HCT116 (cell line): ENCODE measurements around the gene CEP290. TPM values are rescaled to one million over a fixed set of nuclear protein-coding genes. Genes with fewer than 3 reads are reported as not detected.

Source experiments
- ATAC-seq: fragments of 200-7000 bp; cut with Tn5 transposase; 2 replicates; pipeline ENCODE4 v1.9.1; 2020; ENCODE audit warnings: mild to moderate bottlenecking, moderate library complexity
- BruUV-seq: library from RNA; stranded (reverse); fragments of 400-500 nt; replicated peaks from 2 replicates; lab custom pipeline; 2021; lab: Mats Ljungman, UMichigan
- CTCF ChIA-PET: fragments of 300-600 bp; sonication (Branson Sonifier 250); formaldehyde crosslinking; loops from one replicate; lab custom pipeline; 2021; ENCODE audit warnings: antibody characterized with exemption; lab: Charles Lee
- POLR2A ChIA-PET: fragments of 300-600, 350-600 bp; sonication (Branson Sonifier 250); formaldehyde crosslinking; loops from one replicate; lab custom pipeline; 2021; ENCODE audit warnings: antibody characterized with exemption; lab: Charles Lee
- RAD21 ChIA-PET, 2 experiments: fragments of 300-600 bp; sonication (Branson Sonifier 250); formaldehyde crosslinking; loops; one replicate each; lab custom pipeline; 2023; ENCODE audit warnings: low total read pairs in 2 of 2; ENCODE audit not compliant: uncharacterized antibody in 2 of 2, unreplicated experiment in 2 of 2, low non-redundant PET in 1 of 2; lab: Charles Lee
- DNase-seq: peaks from one replicate; pipeline ENCODE4 v3.0.0-alpha.2; 2010; ENCODE audit warnings: low read depth, low spot score
- H2AFZ ChIP-seq: fragments of 200-600 bp; shearing (Covaris generic), sonication (generic); 2 replicates; pipeline ENCODE4 v1.6.1; 2017; ENCODE audit warnings: low read depth, mixed run types, mixed read lengths, antibody characterized with exemption, low read length; ENCODE audit not compliant: poor library complexity, severe bottlenecking
- H3K27ac ChIP-seq: 2 replicates; pipeline ENCODE4 v1.5.1; 2012; ENCODE audit warnings: low read depth, low read length
- H3K27me3 ChIP-seq: fragments of 200-600 bp; sonication (generic); 2 replicates; pipeline ENCODE4 v1.6.1; 2016; ENCODE audit warnings: mixed run types, low read length, mixed read lengths; ENCODE audit not compliant: insufficient read depth
- H3K36me3 ChIP-seq, 2 experiments: fragments of 200-500 bp in 1 of 2; fragments of 200-600 bp in 1 of 2; sonication (Bioruptor generic) in 1 of 2; sonication (generic) in 1 of 2; 2 replicates each; pipeline versions ENCODE4 v1.5.1 to v1.6.1; 2014 to 2016; ENCODE audit warnings: low read length in 2 of 2, inconsistent platforms in 1 of 2, mixed read lengths in 1 of 2, mixed run types in 1 of 2; ENCODE audit not compliant: insufficient read depth in 2 of 2, control insufficient read depth in 1 of 2
- H3K4me1 ChIP-seq, 2 experiments: fragments of 200-600 bp in 1 of 2; sonication (generic) in 1 of 2; 2 replicates each; pipeline versions ENCODE4 v1.5.1 to v1.6.1; 2012 to 2017; ENCODE audit warnings: low read length in 2 of 2, inconsistent platforms in 1 of 2, mild to moderate bottlenecking in 1 of 2, mixed read lengths in 1 of 2, mixed run types in 1 of 2, moderate library complexity in 1 of 2; ENCODE audit not compliant: insufficient read depth in 2 of 2, control insufficient read depth in 1 of 2
- H3K4me2 ChIP-seq: fragments of 200-600 bp; sonication (generic); 2 replicates; pipeline ENCODE4 v1.6.1; 2017; ENCODE audit warnings: mixed run types, low read length, mixed read lengths
- H3K4me3 ChIP-seq, 2 experiments: fragments of 200-600 bp in 1 of 2; sonication (generic) in 1 of 2; replicated peaks in 1 of 2; 2 replicates each; pipeline ENCODE4 v1.5.1; 2011 to 2016; ENCODE audit warnings: low read length in 2 of 2, control low read depth in 1 of 2, low read depth in 1 of 2, mild to moderate bottlenecking in 1 of 2, mixed read lengths in 1 of 2, mixed run types in 1 of 2
- H3K79me2 ChIP-seq: fragments of 200-600 bp; sonication (generic); 2 replicates; pipeline ENCODE4 v1.6.1; 2017; ENCODE audit warnings: mild to moderate bottlenecking, mixed run types, low read length, moderate library complexity, mixed read lengths; ENCODE audit not compliant: insufficient read depth
- H3K9ac ChIP-seq: fragments of 200-600 bp; sonication (generic); 2 replicates; pipeline ENCODE4 v1.6.1; 2016; ENCODE audit warnings: low read length, mixed read lengths
- H3K9me2 ChIP-seq: fragments of 200-600 bp; sonication (generic), shearing (Covaris generic); 2 replicates; pipeline ENCODE4 v1.6.1; 2017; ENCODE audit warnings: mixed run types, mild to moderate bottlenecking, moderate library complexity; ENCODE audit not compliant: insufficient read depth
- H3K9me3 ChIP-seq, 2 experiments: fragments of 200-500 bp in 1 of 2; fragments of 200-600 bp in 1 of 2; sonication (Bioruptor generic) in 1 of 2; sonication (generic) in 1 of 2; 2 replicates each; pipeline ENCODE4 v1.6.1; 2014 to 2017; ENCODE audit warnings: low read length in 2 of 2, mixed read lengths in 2 of 2, inconsistent platforms in 1 of 2, low read depth in 1 of 2, mild to moderate bottlenecking in 1 of 2, mixed run types in 1 of 2, moderate library complexity in 1 of 2; ENCODE audit not compliant: control insufficient read depth in 1 of 2, insufficient read depth in 1 of 2
- H4K20me1 ChIP-seq: fragments of 200-600 bp; sonication (generic), shearing (Covaris generic); 2 replicates; pipeline ENCODE4 v1.6.1; 2017; ENCODE audit warnings: mixed run types, mild to moderate bottlenecking, moderate library complexity; ENCODE audit not compliant: insufficient read depth
- EGR1 ChIP-seq: IDR thresholded peaks from 2 replicates; pipeline ENCODE4 v1.6.1; 2012; ENCODE audit warnings: low read depth
- POLR2AphosphoS5 ChIP-seq: IDR thresholded peaks from 2 replicates; pipeline ENCODE4 v1.6.1; 2011; ENCODE audit warnings: mild to moderate bottlenecking, low read depth, low read length, moderate library complexity
- SRF ChIP-seq: IDR thresholded peaks from 2 replicates; pipeline ENCODE4 v1.6.1; 2012; ENCODE audit warnings: low read depth
- TCF7L2 ChIP-seq: IDR thresholded peaks from 2 replicates; pipeline ENCODE4 v1.7.0; 2011; ENCODE audit warnings: borderline replicate concordance, inconsistent platforms; ENCODE audit not compliant: insufficient read depth, insufficient read length; ENCODE audit errors: extremely low read depth
- ZBTB33 ChIP-seq: IDR thresholded peaks from 2 replicates; pipeline ENCODE4 v1.6.1; 2011; ENCODE audit warnings: mild to moderate bottlenecking, low read length, moderate library complexity; ENCODE audit not compliant: insufficient replicate concordance; ENCODE audit errors: extremely low read depth
- ZFX ChIP-seq: fragments of 450-650 bp; IDR thresholded peaks from 2 replicates; pipeline ENCODE4 v1.6.1; 2017
- ZNF274 ChIP-seq: fragments of 200-500 bp; sonication (Bioruptor generic); IDR thresholded peaks from 2 replicates; pipeline ENCODE4 v1.6.1; 2014; ENCODE audit warnings: mild to moderate bottlenecking, low read depth, low read length, inconsistent platforms
- intact Hi-C: fragments of 100-400 bp; cut with micrococcal nuclease; formaldehyde crosslinking; loops from 2 replicates; pipeline ENCODE4 v1.10.0; 2022
- total RNA-seq: library from RNA; stranded (reverse); gene quantifications from one replicate; pipeline ENCODE4 v1.2.1, GENCODE V29; 2021; ENCODE audit not compliant: unreplicated experiment
- TF ChIP-seq, protein P1 (sequence below): IDR thresholded peaks from 2 replicates; pipeline ENCODE4 v1.6.1; 2012; ENCODE audit warnings: low read depth
- TF ChIP-seq, protein P2 (sequence below), 3 experiments: fragments of 200-600 bp in 1 of 3; sonication (generic) in 1 of 3; IDR thresholded peaks in 2 of 3; conservative IDR thresholded peaks in 1 of 3; 2 replicates each; pipeline ENCODE4 v1.5.1; 2012 to 2017; ENCODE audit warnings: low read depth in 2 of 3, low read length in 2 of 3, antibody characterized with exemption in 1 of 3, borderline replicate concordance in 1 of 3, control low read depth in 1 of 3, mild to moderate bottlenecking in 1 of 3, mixed read lengths in 1 of 3, mixed run types in 1 of 3, moderate library complexity in 1 of 3; ENCODE audit not compliant: insufficient read depth in 1 of 3

CEP290 gene
- total RNA-seq, 1 experiment from 2014 or later: 13.6 TPM

DNA sequence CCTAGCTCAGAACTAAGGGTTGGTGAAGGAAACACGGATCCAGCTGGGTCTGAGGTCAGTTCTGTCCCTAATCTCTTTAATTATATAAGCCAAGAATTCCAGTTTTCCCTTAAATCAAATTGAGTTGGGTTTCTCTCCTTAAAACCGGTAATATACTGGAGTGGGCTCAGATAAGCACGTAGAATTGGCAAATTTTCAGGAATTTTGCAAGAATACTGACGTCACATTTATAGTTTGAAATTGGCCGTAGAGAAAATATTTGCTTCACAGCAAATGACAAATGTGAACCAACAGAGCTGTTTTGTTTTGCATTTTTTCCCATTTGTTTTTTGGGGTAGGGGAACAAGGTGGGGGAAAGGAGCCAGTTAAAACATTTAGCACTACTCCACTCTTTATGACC lies 130.1 kb downstream of the CEP290 start:
- ATAC-seq: no peak
- no peak for TF ChIP-seq SRF
- TF ChIP-seq ZBTB33: no peak
- TF ChIP-seq, protein P1, sequence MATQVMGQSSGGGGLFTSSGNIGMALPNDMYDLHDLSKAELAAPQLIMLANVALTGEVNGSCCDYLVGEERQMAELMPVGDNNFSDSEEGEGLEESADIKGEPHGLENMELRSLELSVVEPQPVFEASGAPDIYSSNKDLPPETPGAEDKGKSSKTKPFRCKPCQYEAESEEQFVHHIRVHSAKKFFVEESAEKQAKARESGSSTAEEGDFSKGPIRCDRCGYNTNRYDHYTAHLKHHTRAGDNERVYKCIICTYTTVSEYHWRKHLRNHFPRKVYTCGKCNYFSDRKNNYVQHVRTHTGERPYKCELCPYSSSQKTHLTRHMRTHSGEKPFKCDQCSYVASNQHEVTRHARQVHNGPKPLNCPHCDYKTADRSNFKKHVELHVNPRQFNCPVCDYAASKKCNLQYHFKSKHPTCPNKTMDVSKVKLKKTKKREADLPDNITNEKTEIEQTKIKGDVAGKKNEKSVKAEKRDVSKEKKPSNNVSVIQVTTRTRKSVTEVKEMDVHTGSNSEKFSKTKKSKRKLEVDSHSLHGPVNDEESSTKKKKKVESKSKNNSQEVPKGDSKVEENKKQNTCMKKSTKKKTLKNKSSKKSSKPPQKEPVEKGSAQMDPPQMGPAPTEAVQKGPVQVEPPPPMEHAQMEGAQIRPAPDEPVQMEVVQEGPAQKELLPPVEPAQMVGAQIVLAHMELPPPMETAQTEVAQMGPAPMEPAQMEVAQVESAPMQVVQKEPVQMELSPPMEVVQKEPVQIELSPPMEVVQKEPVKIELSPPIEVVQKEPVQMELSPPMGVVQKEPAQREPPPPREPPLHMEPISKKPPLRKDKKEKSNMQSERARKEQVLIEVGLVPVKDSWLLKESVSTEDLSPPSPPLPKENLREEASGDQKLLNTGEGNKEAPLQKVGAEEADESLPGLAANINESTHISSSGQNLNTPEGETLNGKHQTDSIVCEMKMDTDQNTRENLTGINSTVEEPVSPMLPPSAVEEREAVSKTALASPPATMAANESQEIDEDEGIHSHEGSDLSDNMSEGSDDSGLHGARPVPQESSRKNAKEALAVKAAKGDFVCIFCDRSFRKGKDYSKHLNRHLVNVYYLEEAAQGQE: no peak
- no peak for TF ChIP-seq ZNF274
- no peak for TF ChIP-seq POLR2AphosphoS5
- no peak for TF ChIP-seq EGR1
- no peak for TF ChIP-seq TCF7L2
- TF ChIP-seq, protein P2, sequence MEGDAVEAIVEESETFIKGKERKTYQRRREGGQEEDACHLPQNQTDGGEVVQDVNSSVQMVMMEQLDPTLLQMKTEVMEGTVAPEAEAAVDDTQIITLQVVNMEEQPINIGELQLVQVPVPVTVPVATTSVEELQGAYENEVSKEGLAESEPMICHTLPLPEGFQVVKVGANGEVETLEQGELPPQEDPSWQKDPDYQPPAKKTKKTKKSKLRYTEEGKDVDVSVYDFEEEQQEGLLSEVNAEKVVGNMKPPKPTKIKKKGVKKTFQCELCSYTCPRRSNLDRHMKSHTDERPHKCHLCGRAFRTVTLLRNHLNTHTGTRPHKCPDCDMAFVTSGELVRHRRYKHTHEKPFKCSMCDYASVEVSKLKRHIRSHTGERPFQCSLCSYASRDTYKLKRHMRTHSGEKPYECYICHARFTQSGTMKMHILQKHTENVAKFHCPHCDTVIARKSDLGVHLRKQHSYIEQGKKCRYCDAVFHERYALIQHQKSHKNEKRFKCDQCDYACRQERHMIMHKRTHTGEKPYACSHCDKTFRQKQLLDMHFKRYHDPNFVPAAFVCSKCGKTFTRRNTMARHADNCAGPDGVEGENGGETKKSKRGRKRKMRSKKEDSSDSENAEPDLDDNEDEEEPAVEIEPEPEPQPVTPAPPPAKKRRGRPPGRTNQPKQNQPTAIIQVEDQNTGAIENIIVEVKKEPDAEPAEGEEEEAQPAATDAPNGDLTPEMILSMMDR (IDR thresholded peaks at IDR 0.05 in 2 of 3, conservative IDR thresholded peaks at IDR 0.05 in 1 of 3; ENCODE audit: borderline replicate concordance in 1 of 3, insufficient read depth in 1 of 3, low read depth in 2 of 3, low read length in 2 of 3): no peak
- no peak for TF ChIP-seq ZFX
- no peak overlapping the region for H2AFZ ChIP-seq
- intact Hi-C loops: no loop called here
- BruUV-seq: no TSS peak
- H4K20me1 ChIP-seq: no peaks in the 10 kb centered on the region
- ChIA-PET POLR2A (no interaction called here), CTCF (no interaction called here), RAD21 (no interaction called here)
- H3K27ac ChIP-seq: no peak overlapping the region
- H3K27me3 ChIP-seq: no peaks in the 10 kb centered on the region
- H3K4me3 ChIP-seq: no peak overlapping the region
- H3K9ac ChIP-seq: no peak overlapping the region
- no peak overlapping the region for H3K4me2 ChIP-seq
- no peak for DNase-seq
- H3K4me1 ChIP-seq: no peaks in the 10 kb centered on the region
- no peaks in the 10 kb centered on the region for H3K79me2 ChIP-seq
- no peaks in the 10 kb centered on the region for H3K9me2 ChIP-seq
- H3K9me3 ChIP-seq: no peaks in the 10 kb centered on the region
- H3K36me3 ChIP-seq: no peaks in the 10 kb centered on the region
